Measurements from ENCODE around the gene ELMO3. TPM values are rescaled to one million over a fixed set of nuclear protein-coding genes. Genes with fewer than 3 reads are reported as not detected.
A peak's percentile ranks its signal among the peaks of the same experiment; 100 is the strongest.

Gene ELMO3
- total RNA-seq, 3 donors from 2014 or later = 5.1 to 5.9 (median 5.3) TPM

- peak within 1 kb of the TSS; percentile 83 for H3K4me3 Mint-ChIP-seq
- H3K27me3 Mint-ChIP-seq (ENCODE audit: low read depth) = peaks cover 5% of the 10 kb centered on the region
- ATAC-seq (peak; percentile 95 to 96), DNase-seq (peak; percentile 88)
- H3K36me3 Mint-ChIP-seq (ENCODE audit: insufficient read depth) = no peaks in the 10 kb centered on the region
- no peaks in the 10 kb centered on the region for H3K9me3 Mint-ChIP-seq
- peaks cover 12% of the 10 kb centered on the region for H3K4me1 Mint-ChIP-seq (ENCODE audit: low read depth)
Measured at GRCh38 chr16:67183627-67184452, 15.1 kb upstream of the ELMO3 start, which contains the start of gene MATCAP1. Gene MATCAP1 (minus strand): TSS chr16:67183963. CDS start chr16:67180610, 3,353 bp downstream.

- no peaks in the 10 kb centered on the region for H3K9me3 Mint-ChIP-seq
- no peaks in the 10 kb centered on the region for H3K36me3 Mint-ChIP-seq (ENCODE audit: insufficient read depth)
- peaks cover 12% of the 10 kb centered on the region for H3K4me1 Mint-ChIP-seq (ENCODE audit: low read depth)
- H3K27me3 Mint-ChIP-seq (ENCODE audit: low read depth) = peaks cover 4% of the 10 kb centered on the region
- ATAC-seq (peak; percentile 3 to 15), DNase-seq (no peak)
- H3K4me3 Mint-ChIP-seq = peak overlapping the region; percentile 83
Measured at GRCh38 chr16:67184453-67184994, 14.4 kb upstream of the ELMO3 start.

DNA sequence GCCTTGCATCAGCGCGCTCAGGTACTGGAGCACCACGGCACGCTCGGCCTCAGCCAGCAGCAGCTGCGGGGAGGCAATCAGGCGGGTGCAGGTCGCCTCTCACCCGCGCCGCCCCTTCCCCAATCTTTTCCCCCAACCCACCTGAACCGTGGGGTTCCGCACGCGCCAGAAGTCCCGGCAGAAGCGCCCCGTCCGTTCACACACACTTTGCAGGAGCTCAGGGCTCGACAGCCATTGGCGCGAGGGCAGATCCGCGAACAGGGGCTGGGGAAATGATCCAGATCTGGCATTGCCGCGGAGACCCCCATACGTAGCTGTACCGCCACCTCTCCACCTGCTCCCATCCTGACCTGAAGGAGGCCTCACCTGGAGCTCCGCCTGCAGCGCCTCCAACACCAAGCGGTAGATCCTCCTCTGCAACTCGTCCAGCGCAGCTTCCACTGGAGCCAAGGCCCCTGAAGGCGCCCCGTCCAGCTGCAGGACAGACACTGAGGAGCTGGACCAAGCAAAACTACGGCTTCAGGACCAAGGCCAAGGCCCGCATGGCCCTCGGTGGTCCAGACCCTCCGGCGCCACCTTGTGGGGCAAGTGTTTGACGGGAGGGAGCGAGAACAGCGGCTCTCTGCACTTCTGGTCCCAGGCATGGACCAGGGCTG, 13.8 kb upstream of the ELMO3 start:
- ATAC-seq (peak; percentile 25 to 27), DNase-seq (peak; percentile 78)
- Mint-ChIP-seq H3K27me3 (ENCODE audit: low read depth) (peaks cover 4% of the 10 kb centered on the region), H3K4me1 (ENCODE audit: low read depth) (peaks cover 12% of the 10 kb centered on the region), H3K9me3 (no peaks in the 10 kb centered on the region), H3K4me3 (peak overlapping the region; percentile 83), H3K36me3 (ENCODE audit: insufficient read depth) (no peaks in the 10 kb centered on the region)

GRCh38 chr16:67185651-67186134, 13.2 kb upstream of the ELMO3 start:
- no peak for DNase-seq
- peak overlapping the region; percentile 83 for H3K4me3 Mint-ChIP-seq
- ATAC-seq = no peak
- no peaks in the 10 kb centered on the region for H3K36me3 Mint-ChIP-seq (ENCODE audit: insufficient read depth)
- no peaks in the 10 kb centered on the region for H3K9me3 Mint-ChIP-seq
- H3K27me3 Mint-ChIP-seq (ENCODE audit: low read depth) = peaks cover 4% of the 10 kb centered on the region
- H3K4me1 Mint-ChIP-seq (ENCODE audit: low read depth) = peaks cover 12% of the 10 kb centered on the region

DNA sequence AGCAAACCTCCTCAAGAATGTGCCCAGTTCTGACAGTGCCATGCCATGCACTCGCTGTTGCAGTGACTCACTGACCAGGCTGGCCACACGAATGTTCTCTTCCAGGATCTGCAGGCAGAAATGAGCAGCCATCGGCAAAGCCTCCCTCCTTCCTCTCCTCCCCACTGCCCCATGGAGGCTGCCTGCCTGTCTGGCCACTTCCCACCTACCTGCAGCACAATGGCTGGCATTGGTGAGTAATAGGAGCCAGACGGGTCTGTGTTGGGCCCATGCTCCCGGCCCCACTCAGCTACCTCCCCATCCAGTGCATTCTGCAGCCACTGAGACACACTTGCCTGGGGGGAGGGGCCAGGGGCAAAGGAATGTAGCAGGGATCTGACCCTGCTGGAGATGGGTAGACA, 12.4 kb upstream of the ELMO3 start:
- Mint-ChIP-seq H3K36me3 (ENCODE audit: insufficient read depth) (no peaks in the 10 kb centered on the region), H3K4me3 (no peak overlapping the region), H3K9me3 (no peaks in the 10 kb centered on the region), H3K4me1 (ENCODE audit: low read depth) (peaks cover 15% of the 10 kb centered on the region), H3K27me3 (ENCODE audit: low read depth) (peaks cover 4% of the 10 kb centered on the region)
- no peak for ATAC-seq
- DNase-seq = no peak

DNA sequence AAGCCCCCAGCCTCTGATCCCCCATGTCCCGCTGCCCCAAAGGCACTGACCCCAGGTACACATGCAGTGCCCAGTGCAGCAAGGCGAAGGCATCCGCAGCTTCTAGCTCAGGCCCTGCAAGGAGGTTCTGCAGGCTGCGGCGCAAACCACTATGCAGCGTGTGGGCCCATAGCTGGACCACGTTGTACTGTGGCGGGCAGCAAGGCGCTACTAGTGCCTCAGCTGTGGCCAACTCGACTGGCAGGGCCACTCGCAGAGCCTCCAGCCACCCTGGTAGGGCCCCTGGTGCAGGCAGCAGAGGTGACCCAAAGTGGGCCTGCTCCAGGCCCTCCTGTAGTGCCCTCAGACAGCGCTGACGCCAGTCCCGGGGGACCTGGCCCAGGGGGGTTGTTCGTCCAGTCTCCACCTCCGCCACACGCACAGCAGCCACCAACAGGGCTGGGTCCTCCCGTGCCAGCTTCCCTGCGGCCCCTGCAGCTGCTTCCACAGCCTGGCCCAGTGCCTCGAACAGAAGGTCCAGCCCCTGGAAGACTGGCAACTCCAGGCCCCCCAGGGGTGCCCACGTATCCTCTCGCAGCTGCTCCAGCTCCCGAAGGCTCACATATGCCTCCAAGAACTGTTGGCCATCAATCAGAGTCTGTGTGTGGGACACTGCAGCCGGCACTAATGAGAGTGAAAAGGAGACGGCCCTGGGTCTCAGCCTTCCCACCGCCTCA, 11.6 kb upstream of the ELMO3 start:
- no peak for DNase-seq
- ATAC-seq = no peak
- H3K27me3 Mint-ChIP-seq (ENCODE audit: low read depth) = peaks cover 4% of the 10 kb centered on the region
- H3K9me3 Mint-ChIP-seq = no peaks in the 10 kb centered on the region
- peaks cover 18% of the 10 kb centered on the region for H3K4me1 Mint-ChIP-seq (ENCODE audit: low read depth)
- H3K4me3 Mint-ChIP-seq = no peak overlapping the region
- no peaks in the 10 kb centered on the region for H3K36me3 Mint-ChIP-seq (ENCODE audit: insufficient read depth)

- H3K4me3 Mint-ChIP-seq = no peak overlapping the region
- no peak for ATAC-seq
Measured at GRCh38 chr16:67188323-67188722, 10.6 kb upstream of the ELMO3 start.

DNA sequence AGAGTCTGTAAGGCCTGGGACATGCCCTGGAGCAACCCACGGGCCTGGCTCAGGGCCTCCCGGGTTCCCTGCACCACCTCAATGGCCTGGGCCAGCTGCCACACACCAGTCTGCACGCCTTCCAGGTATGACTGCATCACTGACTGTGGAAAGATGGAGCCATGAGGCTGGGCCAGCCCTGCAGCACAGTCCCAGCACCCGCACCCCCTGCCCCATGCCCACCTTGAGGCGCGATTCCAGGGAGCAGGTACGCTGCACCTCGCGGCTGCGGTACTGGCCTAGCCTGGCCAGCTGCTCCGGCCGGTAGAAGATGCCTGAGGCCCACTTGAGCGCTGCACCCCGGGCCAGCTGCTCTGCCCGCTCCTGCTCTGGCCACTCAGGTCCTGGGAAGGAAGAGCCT, 10.1 kb upstream of the ELMO3 start:
- DNase-seq (no peak), ATAC-seq (no peak)
- peaks cover 7% of the 10 kb centered on the region for H3K36me3 Mint-ChIP-seq (ENCODE audit: insufficient read depth)
- H3K27me3 Mint-ChIP-seq (ENCODE audit: low read depth) = peaks cover 4% of the 10 kb centered on the region
- no peak overlapping the region for H3K4me3 Mint-ChIP-seq
- no peaks in the 10 kb centered on the region for H3K9me3 Mint-ChIP-seq
- H3K4me1 Mint-ChIP-seq (ENCODE audit: low read depth) = peaks cover 29% of the 10 kb centered on the region

More at GRCh38 chr16:67188323-67188722, 10.6 kb upstream of the ELMO3 start:
- Mint-ChIP-seq H3K36me3 (ENCODE audit: insufficient read depth) (peaks cover 5% of the 10 kb centered on the region), H3K4me1 (ENCODE audit: low read depth) (peaks cover 24% of the 10 kb centered on the region), H3K27me3 (ENCODE audit: low read depth) (peaks cover 4% of the 10 kb centered on the region), H3K9me3 (no peaks in the 10 kb centered on the region)
- no peak for DNase-seq

DNA sequence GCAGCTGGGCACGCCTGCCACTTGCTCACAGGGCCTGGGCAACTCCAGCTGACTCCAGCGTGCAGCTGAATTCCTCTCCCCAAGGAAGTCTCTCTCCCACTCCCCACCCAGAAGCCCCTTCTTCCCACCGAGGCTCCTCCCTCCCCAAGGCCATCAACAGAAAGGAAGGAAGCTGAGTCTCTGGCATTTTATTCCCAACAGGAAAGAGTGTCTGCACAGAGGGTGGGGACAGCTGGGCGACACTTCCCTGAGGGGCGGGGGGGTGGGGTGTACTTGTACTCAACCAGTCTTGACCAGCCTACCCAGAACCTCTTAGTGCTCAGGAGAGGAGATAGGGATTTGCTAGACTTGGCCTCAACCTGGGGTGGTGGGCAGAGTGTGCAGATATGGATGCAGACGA, 8.9 kb upstream of the ELMO3 start, which contains the start of gene EXOC3L1:
TSS of gene EXOC3L1 (minus strand) at position 96 of the 400 bp plus-strand sequence. CDS start 460 bp downstream, outside the sequence.
- Mint-ChIP-seq H3K4me3 (peak within 1 kb of the TSS; percentile 94), H3K27me3 (ENCODE audit: low read depth) (peaks cover 4% of the 10 kb centered on the region), H3K9me3 (no peaks in the 10 kb centered on the region), H3K4me1 (ENCODE audit: low read depth) (peaks cover 29% of the 10 kb centered on the region), H3K36me3 (ENCODE audit: insufficient read depth) (peaks cover 11% of the 10 kb centered on the region)
- DNase-seq (no peak), ATAC-seq (no peak)

DNA sequence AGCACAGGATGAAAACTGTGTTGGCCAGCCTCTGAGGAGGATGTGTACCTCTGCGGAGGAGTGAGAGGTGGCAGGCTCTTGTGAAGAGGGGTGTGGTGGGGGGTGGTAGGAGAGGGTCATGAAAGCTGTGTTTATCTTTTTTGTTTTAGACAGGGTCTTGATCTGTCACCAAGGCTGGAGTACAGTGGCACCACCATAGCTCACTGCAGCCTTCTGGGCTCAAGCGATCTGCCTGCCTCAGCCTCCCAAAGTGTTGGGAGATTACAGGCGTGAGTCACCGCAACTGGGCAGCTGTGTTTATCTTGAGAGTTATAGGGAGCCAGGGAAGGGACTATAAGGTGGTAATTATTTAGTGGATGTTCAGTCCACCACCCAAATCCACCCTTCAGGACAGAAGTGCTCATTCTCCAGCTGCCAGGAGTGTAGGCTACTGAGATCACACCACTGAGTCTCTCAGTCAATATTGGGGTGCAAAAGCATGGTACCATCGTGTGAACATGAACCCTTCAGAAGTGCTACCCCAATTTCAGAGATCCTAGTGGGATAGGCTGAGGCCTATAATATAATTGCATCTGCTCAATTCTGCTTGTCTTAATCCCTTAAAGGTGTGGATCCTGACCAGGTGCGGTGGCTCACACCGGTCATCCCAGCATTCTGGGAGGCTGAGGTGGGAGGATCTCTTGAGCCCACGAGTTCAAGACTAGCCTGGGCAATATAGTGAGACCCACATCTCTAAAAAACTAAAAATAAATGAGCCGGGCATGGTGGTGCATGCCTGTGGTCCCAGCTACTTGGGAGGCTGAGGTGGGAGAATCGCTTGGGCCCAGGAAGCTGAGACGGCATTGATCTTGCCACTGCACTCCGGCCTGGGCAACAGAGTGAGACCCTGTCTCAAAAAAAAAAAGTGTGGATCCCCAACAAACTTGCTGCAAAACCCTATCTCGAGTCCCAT, 8.2 kb upstream of the ELMO3 start:
- H3K4me3 Mint-ChIP-seq = peak overlapping the region; percentile 94
- H3K27me3 Mint-ChIP-seq (ENCODE audit: low read depth) = peaks cover 2% of the 10 kb centered on the region
- no peaks in the 10 kb centered on the region for H3K9me3 Mint-ChIP-seq
- peaks cover 26% of the 10 kb centered on the region for H3K4me1 Mint-ChIP-seq (ENCODE audit: low read depth)
- ATAC-seq (no peak), DNase-seq (no peak)
- H3K36me3 Mint-ChIP-seq (ENCODE audit: insufficient read depth) = peaks cover 16% of the 10 kb centered on the region

DNA sequence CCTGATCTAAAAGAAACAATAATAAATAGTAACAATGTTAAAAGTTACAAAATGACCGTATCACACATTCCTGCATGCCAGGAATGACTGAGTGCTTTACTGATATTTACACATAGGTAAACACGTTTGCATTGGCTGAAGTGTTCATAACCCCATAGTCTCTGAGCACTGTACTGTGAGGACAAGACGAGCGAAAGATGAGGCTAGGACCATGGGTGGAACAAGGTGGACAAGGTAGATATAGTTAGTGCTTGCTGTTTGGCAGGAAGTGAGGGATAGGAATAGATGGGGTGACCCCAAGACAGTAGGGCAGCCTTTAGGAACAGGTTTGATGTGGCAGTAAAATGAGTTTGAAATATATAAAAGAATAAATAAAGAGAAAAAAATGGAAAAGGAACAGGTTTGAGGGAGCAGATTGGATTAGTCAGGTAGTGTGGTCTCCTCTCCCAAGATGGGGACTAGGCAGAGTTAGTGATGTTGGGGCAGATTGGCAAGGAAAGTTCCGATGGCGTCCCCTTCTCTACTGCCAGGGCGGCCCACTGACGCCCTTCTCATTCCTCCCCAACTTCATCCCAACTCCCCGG, 7.4 kb upstream of the ELMO3 start:
- DNase-seq (no peak), ATAC-seq (no peak)
- H3K36me3 Mint-ChIP-seq (ENCODE audit: insufficient read depth) = peaks cover 24% of the 10 kb centered on the region
- H3K27me3 Mint-ChIP-seq (ENCODE audit: low read depth) = peaks cover 2% of the 10 kb centered on the region
- peaks cover 31% of the 10 kb centered on the region for H3K4me1 Mint-ChIP-seq (ENCODE audit: low read depth)
- peak overlapping the region; percentile 94 for H3K4me3 Mint-ChIP-seq
- no peaks in the 10 kb centered on the region for H3K9me3 Mint-ChIP-seq

GRCh38 chr16:67191995-67192681, 6.8 kb upstream of the ELMO3 start, which contains the start of gene E2F4:
Gene E2F4 (plus strand): TSS chr16:67192155. CDS start chr16:67192228, 73 bp downstream.
- DNase-seq = peak; percentile 80
- peak; percentile 99 for ATAC-seq
- no peaks in the 10 kb centered on the region for H3K9me3 Mint-ChIP-seq
- peaks cover 35% of the 10 kb centered on the region for H3K4me1 Mint-ChIP-seq (ENCODE audit: low read depth)
- peaks cover 29% of the 10 kb centered on the region for H3K36me3 Mint-ChIP-seq (ENCODE audit: insufficient read depth)
- H3K4me3 Mint-ChIP-seq = peak within 1 kb of the TSS; percentile 94
- peaks cover 2% of the 10 kb centered on the region for H3K27me3 Mint-ChIP-seq (ENCODE audit: low read depth)

Measured in activated T-cell treated with anti-CD3 and anti-CD28 coated beads, Interleukin-2, amount 50 U/mL, for 4 hours (primary cell).